ENCODE measurements around the gene ADGRB3.

The ADGRB3 gene

DNA sequence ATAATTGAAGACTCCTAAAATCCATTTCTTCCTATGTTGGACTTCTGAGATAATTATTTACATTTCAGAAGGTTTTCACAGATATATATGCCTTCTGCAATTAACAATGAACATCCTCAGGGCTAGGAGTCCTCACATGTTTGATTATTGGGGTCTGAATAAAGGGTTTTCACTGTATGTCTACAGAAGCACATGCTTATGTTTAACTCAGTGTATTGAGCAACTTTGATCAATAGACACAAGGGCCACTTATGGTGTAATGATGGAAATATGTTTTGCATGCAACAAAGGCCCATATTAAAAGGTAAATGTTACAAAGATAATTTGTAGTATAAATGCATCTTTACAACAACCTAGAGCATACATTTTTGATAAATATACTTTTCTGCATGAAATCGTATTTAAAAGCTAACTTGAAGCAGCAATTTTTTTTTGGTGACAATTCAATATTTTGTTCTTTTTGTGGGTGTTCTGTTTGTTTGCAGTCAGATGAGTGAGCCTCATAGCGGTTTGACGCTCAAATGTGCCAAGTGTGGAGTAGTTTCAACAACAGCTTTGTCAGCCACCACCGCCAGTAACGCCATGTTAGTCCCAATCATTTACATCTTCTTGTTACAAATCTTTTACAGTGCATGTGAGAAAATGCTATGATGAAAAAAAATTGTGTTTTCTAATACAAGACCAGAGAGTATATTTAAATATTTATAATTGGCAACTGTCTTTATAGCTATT lies 703.5 kb downstream of the ADGRB3 start:
- no peak for DNase-seq (ENCODE audit: low spot score)

GRCh38 chr6:69339163-69339550 lies 704.1 kb downstream of the ADGRB3 start:
- no peak for DNase-seq (ENCODE audit: low spot score)

GRCh38 chr6:69340196-69340595 lies 705.1 kb downstream of the ADGRB3 start:
- no peak for DNase-seq (ENCODE audit: low spot score)

DNA sequence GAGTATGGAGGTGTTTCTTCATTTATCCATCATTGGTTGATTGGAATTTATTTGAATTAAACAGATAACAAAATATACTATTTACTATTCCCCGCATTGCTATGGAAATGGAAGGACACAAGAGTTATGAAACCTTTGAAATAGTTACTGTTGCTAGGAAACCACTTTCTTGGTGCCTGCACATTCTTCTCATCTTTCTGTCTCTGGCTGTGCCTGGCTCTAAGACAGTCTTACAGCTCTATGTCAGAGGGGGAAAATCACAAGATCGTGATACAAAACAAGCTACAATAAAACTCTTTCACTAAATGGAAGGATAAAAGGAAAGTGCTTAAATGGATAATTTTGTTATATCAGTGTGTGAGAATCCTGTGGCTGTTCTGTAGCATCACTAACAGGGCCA lies 708.8 kb downstream of the ADGRB3 start:
- DNase-seq (ENCODE audit: low spot score), result no peak

- no peak for DNase-seq (ENCODE audit: low spot score)
Observed at GRCh38 chr6:69349771-69350170, 714.7 kb downstream of the ADGRB3 start.

GRCh38 chr6:69362209-69362608 lies 727.1 kb downstream of the ADGRB3 start:
- no peak for DNase-seq (ENCODE audit: low spot score)

DNA sequence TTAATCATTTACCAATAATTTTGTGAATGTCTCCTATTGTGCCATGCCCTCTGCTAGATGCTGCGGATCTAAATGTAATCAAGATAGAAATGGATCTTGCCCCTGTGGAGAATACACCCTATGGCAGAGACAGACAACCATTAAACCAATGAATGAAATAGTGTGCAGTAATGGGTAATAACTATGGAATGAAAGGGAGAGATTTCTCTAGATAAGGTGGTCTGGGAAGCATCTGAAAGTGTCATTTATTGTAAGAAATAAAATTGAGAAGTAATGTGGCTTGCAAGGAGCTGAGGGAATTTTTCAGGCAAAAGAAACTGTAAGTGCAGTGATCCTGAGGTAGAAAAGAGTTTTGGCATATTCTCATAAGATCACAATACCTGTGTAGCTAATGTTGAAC lies 731.7 kb downstream of the ADGRB3 start:
- DNase-seq (ENCODE audit: low spot score), result no peak

- DNase-seq (ENCODE audit: low spot score), result no peak
Observed at GRCh38 chr6:69368613-69369012, 733.5 kb downstream of the ADGRB3 start.

DNA sequence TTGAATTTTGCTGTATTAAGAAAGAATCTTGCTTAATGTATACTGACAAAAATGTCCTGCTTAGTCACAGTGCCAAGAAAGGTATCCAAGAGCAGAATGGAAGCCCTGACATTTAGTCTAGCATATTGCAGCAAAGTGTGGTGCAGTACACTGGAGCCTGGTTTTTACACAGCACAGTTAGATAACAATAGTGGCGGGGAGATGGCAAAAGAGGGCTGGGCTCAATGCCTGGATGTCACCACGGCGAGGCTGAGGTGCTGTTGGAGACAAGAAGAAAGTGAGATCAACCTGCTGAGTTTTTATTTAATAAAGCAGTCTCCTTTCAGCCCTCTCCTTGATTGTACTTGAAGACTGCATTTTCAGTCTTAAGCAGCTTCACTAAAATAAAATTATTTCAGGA lies 735.7 kb downstream of the ADGRB3 start:
- DNase-seq (ENCODE audit: low spot score), result no peak

DNA sequence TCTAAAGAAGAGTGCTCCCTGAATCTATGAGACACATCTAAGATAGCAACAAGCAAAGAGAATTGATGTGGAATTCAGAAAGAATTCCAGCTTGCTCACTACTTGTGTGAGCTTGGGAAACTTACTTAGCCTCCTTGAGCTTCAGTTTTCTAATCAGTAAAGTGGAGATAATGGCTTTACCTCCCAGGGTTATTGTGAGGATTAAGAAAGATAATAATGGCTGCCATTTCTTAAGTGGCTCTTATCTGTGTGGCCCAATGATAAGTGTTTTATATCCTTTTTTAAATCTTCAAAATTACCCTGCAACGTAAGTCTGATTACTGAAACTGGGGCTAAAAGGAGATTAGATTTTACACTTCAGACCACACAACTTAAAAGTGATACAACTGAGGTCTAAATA lies 743.2 kb downstream of the ADGRB3 start:
- DNase-seq (ENCODE audit: low spot score), result no peak

GRCh38 chr6:69379518-69379917 lies 744.4 kb downstream of the ADGRB3 start:
- no peak for DNase-seq (ENCODE audit: low spot score)

DNA sequence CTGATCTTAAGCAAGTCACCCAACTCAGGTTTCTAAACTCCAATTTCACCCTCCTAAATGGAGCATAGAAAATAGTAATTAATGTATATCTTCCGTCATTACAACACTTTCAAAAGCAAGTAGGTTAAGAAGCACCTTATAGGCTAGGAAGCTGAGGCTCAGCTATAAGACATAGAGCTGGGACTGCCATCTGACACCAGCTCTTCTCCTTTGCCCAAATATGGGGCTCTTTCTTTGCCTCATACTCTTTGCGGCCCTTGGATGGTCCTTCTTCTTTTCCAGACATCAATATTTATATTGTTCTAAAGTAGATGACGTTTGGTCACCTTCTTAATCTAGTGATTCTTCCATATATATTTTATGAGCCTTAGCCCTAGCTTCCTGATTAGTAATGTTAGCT lies 748.5 kb downstream of the ADGRB3 start:
- no peak for DNase-seq (ENCODE audit: low spot score)

- DNase-seq (ENCODE audit: low spot score), result no peak
Observed at GRCh38 chr6:69386426-69386825, 751.3 kb downstream of the ADGRB3 start.

DNA sequence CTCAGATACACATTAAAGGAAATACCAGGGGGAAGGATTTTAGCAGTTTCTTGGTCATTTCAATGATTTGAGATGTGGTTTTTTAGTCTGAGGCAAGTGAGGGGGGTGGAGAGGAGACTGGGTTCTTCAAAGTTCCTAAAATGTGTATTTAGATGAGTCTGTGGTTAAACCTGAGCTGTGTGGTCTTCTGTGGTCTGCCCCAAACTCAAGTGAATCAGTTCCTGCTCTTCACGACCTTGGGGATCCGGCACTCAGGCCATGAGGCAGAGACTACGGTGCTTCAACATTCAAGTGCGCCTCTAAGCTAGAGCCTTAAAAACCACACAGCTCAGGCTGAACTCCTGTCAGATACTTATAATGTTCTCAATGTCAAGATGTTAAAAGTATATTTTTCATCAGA lies 755.0 kb downstream of the ADGRB3 start:
- no peak for DNase-seq (ENCODE audit: low spot score)

DNA sequence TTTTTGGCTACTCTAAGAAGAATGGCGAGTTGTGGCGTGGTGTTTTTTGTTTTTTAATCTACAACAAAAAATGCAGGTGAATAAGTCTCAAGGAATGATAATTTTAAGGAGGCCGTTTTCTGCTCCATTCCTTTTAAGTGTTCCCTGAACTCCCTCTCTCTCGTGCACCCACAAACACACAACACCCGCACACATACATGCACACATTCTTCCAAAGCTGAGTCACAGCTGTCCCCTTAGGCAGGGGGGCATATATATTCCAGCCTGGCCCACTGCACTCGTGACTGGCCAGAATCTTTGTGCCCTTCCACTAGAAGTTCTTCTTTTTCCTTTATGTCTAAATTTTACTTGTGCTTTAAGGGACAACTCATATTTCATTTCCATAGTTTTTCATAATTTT lies 756.0 kb downstream of the ADGRB3 start:
- DNase-seq (ENCODE audit: low spot score), result no peak

- no peak for DNase-seq (ENCODE audit: low spot score)
Observed at GRCh38 chr6:69392745-69393144, 757.7 kb downstream of the ADGRB3 start.

GRCh38 chr6:69398311-69398710 lies 763.2 kb downstream of the ADGRB3 start:
- no peak for DNase-seq (ENCODE audit: low spot score)

- no peak for DNase-seq (ENCODE audit: low spot score)
Observed at GRCh38 chr6:69398729-69399128, 763.6 kb downstream of the ADGRB3 start.

DNA sequence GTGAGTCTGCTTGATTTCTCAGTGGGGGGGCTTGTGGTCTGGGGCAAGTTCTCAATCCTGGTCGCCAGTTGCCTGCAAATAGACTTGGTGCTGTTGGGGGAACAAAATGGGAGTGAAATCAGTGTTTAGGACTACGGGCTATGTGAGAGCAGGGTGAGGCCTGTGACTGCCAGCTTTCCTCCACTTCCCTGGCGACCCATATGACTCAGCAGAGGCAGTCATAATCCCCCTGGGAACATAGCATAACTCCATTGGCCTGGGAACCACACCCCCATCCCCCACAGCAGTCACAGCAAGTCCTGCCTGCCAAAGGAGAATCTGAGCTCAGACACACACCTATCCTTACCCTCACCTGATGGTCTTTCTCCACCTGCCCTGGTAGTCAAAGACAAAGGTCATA lies 773.8 kb downstream of the ADGRB3 start:
- DNase-seq (ENCODE audit: low spot score), result no peak

- no peak for DNase-seq (ENCODE audit: low spot score)
Observed at GRCh38 chr6:69416776-69417175, 781.7 kb downstream of the ADGRB3 start.

DNA sequence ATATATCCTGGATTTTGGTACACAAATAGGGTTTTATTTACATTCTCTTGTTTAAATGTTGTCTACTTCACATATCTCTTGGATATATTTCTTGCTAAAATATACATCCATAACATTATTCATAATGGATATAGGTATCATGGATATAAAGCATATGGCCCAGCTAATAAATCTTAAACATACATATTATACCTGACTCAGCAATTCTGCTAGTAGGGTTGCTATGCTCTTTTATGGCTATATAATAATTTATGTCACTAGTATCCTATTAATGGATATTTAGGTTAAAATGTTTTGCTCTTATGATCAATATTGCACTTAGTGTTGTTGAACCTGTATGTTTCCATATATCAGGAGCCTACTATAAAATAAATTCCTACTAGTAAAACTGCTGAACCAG lies 786.2 kb downstream of the ADGRB3 start:
- no peak for DNase-seq (ENCODE audit: low spot score)

DNA sequence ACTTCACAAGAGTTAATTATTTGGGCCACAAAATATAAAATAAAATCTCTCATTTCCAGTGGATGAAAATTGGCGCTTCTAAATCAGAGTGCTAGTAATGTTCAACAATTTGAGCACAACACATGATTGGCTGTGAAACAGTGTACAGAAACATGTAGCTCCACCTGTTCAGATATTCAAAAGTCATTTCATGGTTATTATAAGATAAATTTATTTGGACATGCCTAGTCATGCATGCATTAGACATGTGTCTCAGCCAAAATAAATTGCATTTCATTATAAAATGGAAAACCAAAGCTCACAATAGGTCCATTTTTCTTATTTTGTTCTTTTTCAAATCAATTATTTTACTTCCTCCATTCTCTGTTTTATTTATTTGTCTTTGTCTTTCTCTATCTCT lies 786.9 kb downstream of the ADGRB3 start:
- DNase-seq (ENCODE audit: low spot score), result no peak

GRCh38 chr6:69422475-69422874 lies 787.4 kb downstream of the ADGRB3 start:
- no peak for DNase-seq (ENCODE audit: low spot score)

DNA sequence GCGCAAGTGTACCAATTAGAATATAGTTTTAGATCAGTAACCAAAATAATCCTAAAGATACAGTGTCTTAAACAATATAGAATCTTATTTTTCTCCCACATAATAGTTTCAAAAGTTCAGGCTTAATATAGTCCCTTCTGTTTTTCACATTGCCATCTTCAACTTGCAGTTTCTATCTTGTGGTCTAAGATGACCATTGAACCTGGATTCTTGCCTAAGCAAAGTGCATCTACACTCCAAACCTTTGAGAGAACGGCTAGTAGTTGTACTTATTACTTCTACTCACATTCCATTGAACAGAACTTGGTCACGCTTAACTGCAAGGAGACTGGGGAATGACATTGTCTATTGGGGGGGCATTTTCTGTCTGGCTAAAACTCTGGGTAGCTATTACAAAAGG lies 788.7 kb downstream of the ADGRB3 start:
- DNase-seq (ENCODE audit: low spot score), result no peak

GRCh38 chr6:69424581-69424980 lies 789.5 kb downstream of the ADGRB3 start:
- no peak for DNase-seq (ENCODE audit: low spot score)
